SU-DHL-6 (cell line): ENCODE results near the gene FOXO4.

Source experiments
- H2AFZ ChIP-seq: fragments of 200-600 bp; sonication (generic); 2 replicates; pipeline ENCODE4 v1.6.1; 2014; ENCODE audit warnings: low read depth, mild to moderate bottlenecking, moderate library complexity, mixed read lengths, antibody characterized with exemption, low read length; ENCODE audit not compliant: severe bottlenecking
- H3F3A ChIP-seq: fragments of 200-600 bp; shearing (Covaris generic); 2 replicates; pipeline ENCODE4 v1.6.0; 2016; ENCODE audit warnings: antibody characterized with exemption, mild to moderate bottlenecking; ENCODE audit not compliant: insufficient read depth
- H3K27ac ChIP-seq: fragments of 200-600 bp; sonication (generic); 2 replicates; pipeline ENCODE4 v1.5.1; 2016; ENCODE audit warnings: low read depth, mild to moderate bottlenecking, low read length, moderate library complexity, mixed read lengths
- H3K27me3 ChIP-seq: fragments of 200-600 bp; sonication (generic), shearing (Covaris generic); 2 replicates; pipeline ENCODE4 v1.6.0; 2014; ENCODE audit warnings: mild to moderate bottlenecking, low read length
- H3K36me3 ChIP-seq: fragments of 200-600 bp; sonication (generic); 2 replicates; pipeline ENCODE4 v1.6.1; 2014; ENCODE audit warnings: mild to moderate bottlenecking, low read length, mixed read lengths
- H3K4me2 ChIP-seq: fragments of 300-600, 200-600 bp; shearing (Covaris generic), sonication (generic); 2 replicates; pipeline ENCODE4 v1.6.0; 2014; ENCODE audit warnings: low read length, low read depth, mild to moderate bottlenecking; ENCODE audit not compliant: poor library complexity, severe bottlenecking
- H3K4me3 ChIP-seq: fragments of 200-600 bp; sonication (generic); 2 replicates; pipeline ENCODE4 v1.5.1; 2014; ENCODE audit warnings: antibody characterized with exemption, low read length, mild to moderate bottlenecking, mixed read lengths; ENCODE audit not compliant: insufficient read depth, poor library complexity, severe bottlenecking
- H3K79me2 ChIP-seq: fragments of 200-600 bp; sonication (generic); 2 replicates; pipeline ENCODE4 v1.6.1; 2014; ENCODE audit warnings: mild to moderate bottlenecking, low read length, moderate library complexity; ENCODE audit not compliant: insufficient read depth
- H3K9ac ChIP-seq: fragments of 200-600 bp; sonication (generic); 2 replicates; pipeline ENCODE4 v1.7.0; 2014; ENCODE audit warnings: mild to moderate bottlenecking, low read length
- H3K9me2 ChIP-seq: fragments of 200-600 bp; sonication (generic); replicated peaks from 2 replicates; pipeline ENCODE4 v1.6.1; 2014; ENCODE audit warnings: low read length; ENCODE audit not compliant: insufficient read depth
- H3K9me3 ChIP-seq: fragments of 200-600 bp; sonication (generic); 2 replicates; pipeline ENCODE4 v1.6.1; 2014; ENCODE audit warnings: low read length, mixed read lengths; ENCODE audit not compliant: insufficient read depth
- H4K20me1 ChIP-seq: fragments of 200-600 bp; sonication (generic); 2 replicates; pipeline ENCODE4 v1.6.1; 2014; ENCODE audit warnings: low read depth, mild to moderate bottlenecking, antibody characterized with exemption, low read length, moderate library complexity, mixed read lengths
- EZH2phosphoT487 ChIP-seq: fragments of 200-600 bp; sonication (generic), shearing (Covaris generic); conservative IDR thresholded peaks from 2 replicates; pipeline ENCODE4 v1.6.1; 2018; ENCODE audit warnings: mild to moderate bottlenecking, antibody characterized with exemption, low read length, moderate library complexity, mixed read lengths
- TF ChIP-seq, protein P1 (sequence below): fragments of 200-600 bp; sonication (generic); IDR thresholded peaks from one replicate; pipeline ENCODE4 v1.5.1; 2017; ENCODE audit warnings: antibody characterized with exemption, mild to moderate bottlenecking, low read length, moderate library complexity; ENCODE audit not compliant: insufficient read depth, poor library complexity, severe bottlenecking

Gene FOXO4

DNA sequence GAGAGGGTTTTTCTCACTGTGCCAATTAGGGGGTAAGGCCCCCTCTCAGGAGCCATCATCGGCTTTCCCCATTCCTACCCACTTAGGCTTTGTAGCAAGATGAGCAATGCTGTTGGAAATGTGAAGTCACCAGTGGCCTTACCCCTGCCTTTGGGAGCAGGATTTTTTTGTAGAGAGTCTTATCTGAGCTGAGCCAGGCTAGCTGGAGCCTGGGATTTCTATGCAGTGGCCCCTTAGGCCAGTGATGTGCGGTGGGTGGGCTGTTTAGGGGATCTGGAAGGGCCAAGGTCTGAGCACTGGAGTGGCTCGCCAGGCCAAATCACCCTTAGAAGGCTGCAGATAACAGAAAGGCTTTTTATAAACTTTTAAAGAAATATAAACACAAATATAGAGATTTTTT lies 6.6 kb downstream of the FOXO4 start:
- no peaks in the 10 kb centered on the region for H3K9me2 ChIP-seq
- no peaks in the 10 kb centered on the region for H3K9me3 ChIP-seq
- H3K27ac ChIP-seq: no peak overlapping the region
- TF ChIP-seq, protein P1, sequence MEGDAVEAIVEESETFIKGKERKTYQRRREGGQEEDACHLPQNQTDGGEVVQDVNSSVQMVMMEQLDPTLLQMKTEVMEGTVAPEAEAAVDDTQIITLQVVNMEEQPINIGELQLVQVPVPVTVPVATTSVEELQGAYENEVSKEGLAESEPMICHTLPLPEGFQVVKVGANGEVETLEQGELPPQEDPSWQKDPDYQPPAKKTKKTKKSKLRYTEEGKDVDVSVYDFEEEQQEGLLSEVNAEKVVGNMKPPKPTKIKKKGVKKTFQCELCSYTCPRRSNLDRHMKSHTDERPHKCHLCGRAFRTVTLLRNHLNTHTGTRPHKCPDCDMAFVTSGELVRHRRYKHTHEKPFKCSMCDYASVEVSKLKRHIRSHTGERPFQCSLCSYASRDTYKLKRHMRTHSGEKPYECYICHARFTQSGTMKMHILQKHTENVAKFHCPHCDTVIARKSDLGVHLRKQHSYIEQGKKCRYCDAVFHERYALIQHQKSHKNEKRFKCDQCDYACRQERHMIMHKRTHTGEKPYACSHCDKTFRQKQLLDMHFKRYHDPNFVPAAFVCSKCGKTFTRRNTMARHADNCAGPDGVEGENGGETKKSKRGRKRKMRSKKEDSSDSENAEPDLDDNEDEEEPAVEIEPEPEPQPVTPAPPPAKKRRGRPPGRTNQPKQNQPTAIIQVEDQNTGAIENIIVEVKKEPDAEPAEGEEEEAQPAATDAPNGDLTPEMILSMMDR: no peak
- no peak for TF ChIP-seq EZH2phosphoT487
- no peak overlapping the region for H3K4me2 ChIP-seq
- no peaks in the 10 kb centered on the region for H3F3A ChIP-seq
- H3K79me2 ChIP-seq: no peaks in the 10 kb centered on the region
- no peak overlapping the region for H3K4me3 ChIP-seq
- no peaks in the 10 kb centered on the region for H4K20me1 ChIP-seq
- H3K27me3 ChIP-seq: no peaks in the 10 kb centered on the region
- H3K9ac ChIP-seq: no peak overlapping the region
- no peak overlapping the region for H2AFZ ChIP-seq
- H3K36me3 ChIP-seq: no peaks in the 10 kb centered on the region

DNA sequence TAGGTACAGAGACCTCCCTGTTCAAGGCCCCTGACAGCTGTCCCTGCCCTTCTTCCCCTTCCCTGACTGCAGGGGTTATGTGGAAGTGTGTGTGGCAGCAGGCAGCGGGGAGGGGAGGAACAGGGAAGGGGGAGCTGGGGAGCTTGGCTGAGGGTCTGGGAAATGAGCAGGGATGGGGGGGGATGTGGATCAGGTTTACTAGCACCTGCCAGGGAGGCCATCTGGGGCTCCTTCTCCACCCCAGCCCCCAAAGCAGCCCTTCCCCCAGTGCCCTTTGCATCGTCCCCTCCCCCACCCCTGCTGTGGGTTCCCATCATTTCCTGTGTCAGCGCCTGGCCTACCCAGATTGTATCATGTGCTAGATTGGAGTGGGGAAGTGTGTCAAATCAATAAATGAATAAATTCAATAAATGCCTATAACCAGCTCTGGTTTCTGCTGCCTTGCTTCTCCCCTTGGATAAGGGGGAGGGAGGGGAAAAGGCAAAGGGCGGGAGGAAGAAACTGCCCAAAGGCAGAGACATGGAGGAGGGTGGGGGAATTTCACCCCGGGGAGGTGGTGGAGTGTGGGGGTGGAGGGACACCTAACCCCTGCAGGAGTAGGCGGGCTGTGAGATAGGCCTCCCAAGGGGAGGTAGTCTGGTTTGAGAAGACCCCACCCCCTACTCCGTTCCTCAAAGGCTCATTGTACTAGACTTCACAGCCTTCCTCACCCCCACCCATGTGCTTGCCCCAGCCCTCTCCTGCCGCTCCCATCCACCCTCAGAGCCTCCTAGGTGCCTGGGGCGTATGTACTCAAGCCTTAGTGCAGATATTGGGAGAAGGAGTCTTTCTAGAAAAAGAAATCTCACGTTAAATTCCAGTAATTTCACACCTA lies 7.7 kb downstream of the FOXO4 start:
- H3K4me2 ChIP-seq: peak overlapping the region; percentile 20
- no peaks in the 10 kb centered on the region for H3K27me3 ChIP-seq
- H3K4me3 ChIP-seq: no peak overlapping the region

DNA sequence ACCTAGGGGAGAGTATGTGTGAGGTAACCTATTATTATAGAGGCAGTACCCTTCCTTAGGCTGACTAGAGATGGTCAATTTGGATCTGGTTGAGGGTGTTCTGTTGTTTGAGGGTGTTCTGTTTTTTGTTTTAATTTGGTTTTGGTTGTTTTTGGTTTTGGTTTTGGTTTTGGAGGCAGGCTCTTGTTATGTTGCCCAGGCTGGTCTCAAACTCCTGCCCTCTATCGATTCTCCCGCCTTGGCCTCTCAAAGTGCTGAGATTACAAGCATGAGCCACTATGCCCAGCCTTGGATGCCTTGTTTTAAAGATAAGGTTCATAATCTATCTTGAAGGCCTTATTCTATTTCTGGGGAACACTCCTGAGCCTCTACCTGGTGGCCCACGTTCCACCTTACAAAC lies 10.0 kb downstream of the FOXO4 start:
- H3F3A ChIP-seq: no peaks in the 10 kb centered on the region
- no peak overlapping the region for H2AFZ ChIP-seq
- H4K20me1 ChIP-seq: no peaks in the 10 kb centered on the region
- no peak overlapping the region for H3K4me3 ChIP-seq
- H3K27me3 ChIP-seq: no peaks in the 10 kb centered on the region
- H3K9ac ChIP-seq: no peak overlapping the region
- H3K9me3 ChIP-seq: no peaks in the 10 kb centered on the region
- H3K27ac ChIP-seq: no peak overlapping the region
- no peak overlapping the region for H3K4me2 ChIP-seq
- no peak for TF ChIP-seq EZH2phosphoT487
- TF ChIP-seq, protein P1: no peak
- peaks cover 4% of the 10 kb centered on the region; the same call in 1 of the 2 replicates for H3K79me2 ChIP-seq
- H3K9me2 ChIP-seq: no peaks in the 10 kb centered on the region
- no peaks in the 10 kb centered on the region for H3K36me3 ChIP-seq

More for the DNA sequence above, 7.7 kb downstream of the FOXO4 start:
- Histone ChIP-seq H3K79me2 (no peaks in the 10 kb centered on the region), H3K9me2 (no peaks in the 10 kb centered on the region), H3K27ac (no peak overlapping the region), H3K9me3 (no peaks in the 10 kb centered on the region), H2AFZ (no peak overlapping the region), H3K9ac (no peak overlapping the region), H3F3A (no peaks in the 10 kb centered on the region), H3K36me3 (no peaks in the 10 kb centered on the region), H4K20me1 (no peaks in the 10 kb centered on the region)
- no peak for TF ChIP-seq EZH2phosphoT487
- TF ChIP-seq, protein P1: no peak
